HEK293 (cell line): ENCODE data around the gene GNB4.

Experiments used
- GLI2 ChIP-seq: fragments of 450-650 bp; formaldehyde crosslinking; IDR thresholded peaks from 2 replicates; pipeline ENCODE4; 2017; ENCODE audit warnings: missing biosample characterization, missing genetic modification characterization, low read depth, borderline replicate concordance
- HOXA7 ChIP-seq: sonication (generic); formaldehyde crosslinking; IDR thresholded peaks from 2 replicates; pipeline ENCODE4 v1.8.1; 2022; ENCODE audit warnings: missing genetic modification reagents, borderline replicate concordance
- MZF1 ChIP-seq: fragments of 450-650 bp; formaldehyde crosslinking; IDR thresholded peaks from 2 replicates; pipeline ENCODE4 v1.5.1; 2017; ENCODE audit warnings: missing biosample characterization, missing genetic modification characterization, borderline replicate concordance
- PRDM1 ChIP-seq: fragments of 450-650 bp; formaldehyde crosslinking; IDR thresholded peaks from 2 replicates; pipeline ENCODE4; 2016; ENCODE audit warnings: missing biosample characterization, missing genetic modification characterization
- SP3 ChIP-seq: fragments of 450-650 bp; formaldehyde crosslinking; IDR thresholded peaks from 2 replicates; pipeline ENCODE4 v1.5.1; 2016; ENCODE audit warnings: missing biosample characterization, missing genetic modification characterization
- ZFP3 ChIP-seq: fragments of 450-650 bp; formaldehyde crosslinking; IDR thresholded peaks from 2 replicates; pipeline ENCODE4 v1.5.1; 2016; ENCODE audit warnings: low read depth, missing biosample characterization, missing genetic modification characterization
- ZFP37 ChIP-seq: fragments of 450-650 bp; formaldehyde crosslinking; IDR thresholded peaks from 2 replicates; pipeline ENCODE4 v1.5.1; 2016; ENCODE audit warnings: missing biosample characterization, missing genetic modification characterization
- ZNF121 ChIP-seq: fragments of 450-650 bp; formaldehyde crosslinking; IDR thresholded peaks from 2 replicates; pipeline ENCODE4 v1.5.1; 2016; ENCODE audit warnings: missing biosample characterization, missing genetic modification characterization
- ZNF157 ChIP-seq: fragments of 450-650 bp; formaldehyde crosslinking; IDR thresholded peaks from 2 replicates; pipeline ENCODE4 v1.5.1; 2016; ENCODE audit warnings: missing biosample characterization, missing genetic modification characterization
- ZNF169 ChIP-seq: fragments of 450-650 bp; formaldehyde crosslinking; IDR thresholded peaks from 2 replicates; pipeline ENCODE4 v1.5.1; 2016; ENCODE audit warnings: missing biosample characterization, missing genetic modification characterization
- ZNF202 ChIP-seq: fragments of 450-650 bp; formaldehyde crosslinking; IDR thresholded peaks from 2 replicates; pipeline ENCODE4 v1.5.1; 2016; ENCODE audit warnings: missing biosample characterization, missing genetic modification characterization, borderline replicate concordance
- ZNF266 ChIP-seq: fragments of 450-650 bp; formaldehyde crosslinking; IDR thresholded peaks from 2 replicates; pipeline ENCODE4 v1.5.1; 2016; ENCODE audit warnings: missing biosample characterization, missing genetic modification characterization, low read depth
- ZNF302 ChIP-seq: fragments of 450-650 bp; formaldehyde crosslinking; IDR thresholded peaks from 2 replicates; pipeline ENCODE4 v1.5.1; 2016; ENCODE audit warnings: missing biosample characterization, missing genetic modification characterization, low read depth
- ZNF354C ChIP-seq: fragments of 450-650 bp; formaldehyde crosslinking; IDR thresholded peaks from 2 replicates; pipeline ENCODE4 v1.5.1; 2016; ENCODE audit warnings: missing biosample characterization, missing genetic modification characterization, low read depth, borderline replicate concordance
- ZNF473 ChIP-seq: fragments of 450-650 bp; formaldehyde crosslinking; IDR thresholded peaks from 2 replicates; pipeline ENCODE4 v1.5.1; 2017; ENCODE audit warnings: missing biosample characterization, missing genetic modification characterization
- ZNF510 ChIP-seq: fragments of 450-650 bp; formaldehyde crosslinking; IDR thresholded peaks from 2 replicates; pipeline ENCODE4 v1.5.1; 2018; ENCODE audit warnings: mild to moderate bottlenecking, missing genetic modification characterization, missing biosample characterization; ENCODE audit not compliant: insufficient replicate concordance
- ZNF544 ChIP-seq: fragments of 450-650 bp; formaldehyde crosslinking; IDR thresholded peaks from 2 replicates; pipeline ENCODE4 v1.5.0; 2017; ENCODE audit warnings: missing biosample characterization, missing genetic modification characterization
- ZNF548 ChIP-seq: fragments of 450-650 bp; formaldehyde crosslinking; IDR thresholded peaks from 2 replicates; pipeline ENCODE4 v1.5.1; 2016; ENCODE audit warnings: missing biosample characterization, missing genetic modification characterization
- ZNF654 ChIP-seq: fragments of 450-650 bp; formaldehyde crosslinking; IDR thresholded peaks from 2 replicates; pipeline ENCODE4 v1.5.1; 2016; ENCODE audit warnings: low read depth, missing biosample characterization, missing genetic modification characterization
- ZNF670 ChIP-seq: fragments of 450-650 bp; formaldehyde crosslinking; IDR thresholded peaks from 2 replicates; pipeline ENCODE4 v1.5.1; 2016; ENCODE audit warnings: missing biosample characterization, missing genetic modification characterization, low read depth
- ZNF707 ChIP-seq: fragments of 450-650 bp; formaldehyde crosslinking; IDR thresholded peaks from 2 replicates; pipeline ENCODE4 v1.5.1; 2016; ENCODE audit warnings: missing biosample characterization, missing genetic modification characterization
- ZNF837 ChIP-seq: fragments of 450-650 bp; formaldehyde crosslinking; IDR thresholded peaks from 2 replicates; pipeline ENCODE4 v1.5.1; 2016; ENCODE audit warnings: missing biosample characterization, missing genetic modification characterization
- TF ChIP-seq, protein P1 (sequence below): fragments of 450-650 bp; formaldehyde crosslinking; IDR thresholded peaks from 2 replicates; pipeline ENCODE4 v1.5.1; 2016; ENCODE audit warnings: missing biosample characterization, missing genetic modification characterization, borderline replicate concordance
- TF ChIP-seq, protein P2 (sequence below): fragments of 450-650 bp; IDR thresholded peaks from 2 replicates; pipeline ENCODE4 v1.5.1; 2018; ENCODE audit warnings: missing biosample characterization, mild to moderate bottlenecking, missing genetic modification characterization
- TF ChIP-seq, protein P3 (sequence below): fragments of 450-650 bp; formaldehyde crosslinking; IDR thresholded peaks from 2 replicates; pipeline ENCODE4 v1.5.1; 2016; ENCODE audit warnings: missing biosample characterization, missing genetic modification characterization
- TF ChIP-seq, protein P4 (sequence below): fragments of 450-650 bp; formaldehyde crosslinking; IDR thresholded peaks from 2 replicates; pipeline ENCODE4 v1.5.0; 2017; ENCODE audit warnings: missing biosample characterization, missing genetic modification characterization, borderline replicate concordance
- TF ChIP-seq, protein P5 (sequence below): fragments of 450-650 bp; formaldehyde crosslinking; optimal IDR thresholded peaks from 2 replicates; pipeline ENCODE3; 2016; ENCODE audit warnings: missing biosample characterization, mild to moderate bottlenecking, missing genetic modification characterization

GNB4 gene

DNA sequence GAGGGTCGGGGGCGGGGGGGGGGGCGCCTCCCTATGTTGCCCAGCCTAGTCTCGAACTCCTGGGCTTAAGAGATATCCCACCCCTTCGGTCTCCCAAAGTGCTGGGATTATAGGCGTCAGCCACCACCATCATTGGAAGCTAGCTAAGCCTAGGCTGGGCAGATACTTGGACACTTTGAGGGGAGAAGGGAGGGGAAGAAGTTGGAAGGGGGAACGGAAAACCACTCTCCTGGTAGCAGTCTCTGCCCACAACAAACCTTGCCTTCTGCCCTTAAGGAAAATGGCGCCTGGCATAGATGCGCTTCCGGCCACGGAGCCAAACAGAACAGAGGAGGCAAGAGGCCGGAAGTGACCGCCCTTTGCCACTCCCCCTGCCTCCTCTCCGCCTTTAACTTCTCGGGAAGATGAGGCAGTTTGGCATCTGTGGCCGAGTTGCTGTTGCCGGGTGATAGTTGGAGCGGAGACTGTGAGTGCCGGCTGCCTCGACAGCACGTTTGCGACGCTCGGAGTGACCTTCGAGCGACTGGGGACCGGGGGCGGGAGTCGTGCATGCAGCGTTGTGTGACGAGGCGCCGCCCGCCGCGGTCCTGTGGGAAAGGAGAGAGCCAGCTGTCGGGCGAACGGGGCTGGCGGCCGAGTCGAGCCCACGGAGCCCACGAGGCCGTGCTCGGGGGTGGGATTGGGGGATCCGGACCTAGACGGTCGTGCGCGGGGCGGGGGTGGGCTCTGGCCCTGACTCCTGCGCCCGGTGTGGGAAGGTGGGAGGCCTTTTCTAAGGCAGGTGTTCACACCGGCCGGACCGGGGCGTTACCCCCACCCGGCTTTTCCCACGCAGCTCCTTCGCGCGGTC is 103.7 kb downstream of the GNB4 start, which contains the start of gene MFN1 (continued):
- TF ChIP-seq ZNF157 (no peak), ZNF510 (no peak), ZNF266 (tag by site-specific recombination) (no peak), ZNF548 (tag by site-specific recombination) (no peak), ZNF473 (tag by site-specific recombination) (no peak), GLI2 (tag by site-specific recombination) (no peak), HOXA7 (no peak), ZNF302 (tag by site-specific recombination) (no peak), ZNF654 (tag by site-specific recombination) (no peak), ZNF707 (tag by site-specific recombination) (peak; percentile 84), ZFP37 (tag by site-specific recombination) (0 out of 2 replicates have a peak, but pooled peaks have one; percentile 12), MZF1 (tag by site-specific recombination) (no peak), ZNF202 (tag by site-specific recombination) (no peak), ZNF544 (tag by site-specific recombination) (no peak), PRDM1 (no peak), ZFP3 (tag by site-specific recombination) (no peak), ZNF169 (tag by site-specific recombination) (no peak), ZNF837 (tag by site-specific recombination) (no peak), ZNF354C (tag by site-specific recombination) (no peak), ZNF121 (tag by site-specific recombination) (0 out of 2 replicates have a peak, but pooled peaks have one; percentile 0), ZNF670 (no peak), SP3 (peak; percentile 76)
- TF ChIP-seq, protein P1, sequence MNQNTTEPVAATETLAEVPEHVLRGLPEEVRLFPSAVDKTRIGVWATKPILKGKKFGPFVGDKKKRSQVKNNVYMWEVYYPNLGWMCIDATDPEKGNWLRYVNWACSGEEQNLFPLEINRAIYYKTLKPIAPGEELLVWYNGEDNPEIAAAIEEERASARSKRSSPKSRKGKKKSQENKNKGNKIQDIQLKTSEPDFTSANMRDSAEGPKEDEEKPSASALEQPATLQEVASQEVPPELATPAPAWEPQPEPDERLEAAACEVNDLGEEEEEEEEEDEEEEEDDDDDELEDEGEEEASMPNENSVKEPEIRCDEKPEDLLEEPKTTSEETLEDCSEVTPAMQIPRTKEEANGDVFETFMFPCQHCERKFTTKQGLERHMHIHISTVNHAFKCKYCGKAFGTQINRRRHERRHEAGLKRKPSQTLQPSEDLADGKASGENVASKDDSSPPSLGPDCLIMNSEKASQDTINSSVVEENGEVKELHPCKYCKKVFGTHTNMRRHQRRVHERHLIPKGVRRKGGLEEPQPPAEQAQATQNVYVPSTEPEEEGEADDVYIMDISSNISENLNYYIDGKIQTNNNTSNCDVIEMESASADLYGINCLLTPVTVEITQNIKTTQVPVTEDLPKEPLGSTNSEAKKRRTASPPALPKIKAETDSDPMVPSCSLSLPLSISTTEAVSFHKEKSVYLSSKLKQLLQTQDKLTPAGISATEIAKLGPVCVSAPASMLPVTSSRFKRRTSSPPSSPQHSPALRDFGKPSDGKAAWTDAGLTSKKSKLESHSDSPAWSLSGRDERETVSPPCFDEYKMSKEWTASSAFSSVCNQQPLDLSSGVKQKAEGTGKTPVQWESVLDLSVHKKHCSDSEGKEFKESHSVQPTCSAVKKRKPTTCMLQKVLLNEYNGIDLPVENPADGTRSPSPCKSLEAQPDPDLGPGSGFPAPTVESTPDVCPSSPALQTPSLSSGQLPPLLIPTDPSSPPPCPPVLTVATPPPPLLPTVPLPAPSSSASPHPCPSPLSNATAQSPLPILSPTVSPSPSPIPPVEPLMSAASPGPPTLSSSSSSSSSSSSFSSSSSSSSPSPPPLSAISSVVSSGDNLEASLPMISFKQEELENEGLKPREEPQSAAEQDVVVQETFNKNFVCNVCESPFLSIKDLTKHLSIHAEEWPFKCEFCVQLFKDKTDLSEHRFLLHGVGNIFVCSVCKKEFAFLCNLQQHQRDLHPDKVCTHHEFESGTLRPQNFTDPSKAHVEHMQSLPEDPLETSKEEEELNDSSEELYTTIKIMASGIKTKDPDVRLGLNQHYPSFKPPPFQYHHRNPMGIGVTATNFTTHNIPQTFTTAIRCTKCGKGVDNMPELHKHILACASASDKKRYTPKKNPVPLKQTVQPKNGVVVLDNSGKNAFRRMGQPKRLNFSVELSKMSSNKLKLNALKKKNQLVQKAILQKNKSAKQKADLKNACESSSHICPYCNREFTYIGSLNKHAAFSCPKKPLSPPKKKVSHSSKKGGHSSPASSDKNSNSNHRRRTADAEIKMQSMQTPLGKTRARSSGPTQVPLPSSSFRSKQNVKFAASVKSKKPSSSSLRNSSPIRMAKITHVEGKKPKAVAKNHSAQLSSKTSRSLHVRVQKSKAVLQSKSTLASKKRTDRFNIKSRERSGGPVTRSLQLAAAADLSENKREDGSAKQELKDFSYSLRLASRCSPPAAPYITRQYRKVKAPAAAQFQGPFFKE (tag by site-specific recombination): no peak
- TF ChIP-seq, protein P2, sequence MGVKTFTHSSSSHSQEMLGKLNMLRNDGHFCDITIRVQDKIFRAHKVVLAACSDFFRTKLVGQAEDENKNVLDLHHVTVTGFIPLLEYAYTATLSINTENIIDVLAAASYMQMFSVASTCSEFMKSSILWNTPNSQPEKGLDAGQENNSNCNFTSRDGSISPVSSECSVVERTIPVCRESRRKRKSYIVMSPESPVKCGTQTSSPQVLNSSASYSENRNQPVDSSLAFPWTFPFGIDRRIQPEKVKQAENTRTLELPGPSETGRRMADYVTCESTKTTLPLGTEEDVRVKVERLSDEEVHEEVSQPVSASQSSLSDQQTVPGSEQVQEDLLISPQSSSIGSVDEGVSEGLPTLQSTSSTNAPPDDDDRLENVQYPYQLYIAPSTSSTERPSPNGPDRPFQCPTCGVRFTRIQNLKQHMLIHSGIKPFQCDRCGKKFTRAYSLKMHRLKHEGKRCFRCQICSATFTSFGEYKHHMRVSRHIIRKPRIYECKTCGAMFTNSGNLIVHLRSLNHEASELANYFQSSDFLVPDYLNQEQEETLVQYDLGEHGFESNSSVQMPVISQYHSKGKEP (tag by site-specific recombination): no peak
- TF ChIP-seq, protein P3, sequence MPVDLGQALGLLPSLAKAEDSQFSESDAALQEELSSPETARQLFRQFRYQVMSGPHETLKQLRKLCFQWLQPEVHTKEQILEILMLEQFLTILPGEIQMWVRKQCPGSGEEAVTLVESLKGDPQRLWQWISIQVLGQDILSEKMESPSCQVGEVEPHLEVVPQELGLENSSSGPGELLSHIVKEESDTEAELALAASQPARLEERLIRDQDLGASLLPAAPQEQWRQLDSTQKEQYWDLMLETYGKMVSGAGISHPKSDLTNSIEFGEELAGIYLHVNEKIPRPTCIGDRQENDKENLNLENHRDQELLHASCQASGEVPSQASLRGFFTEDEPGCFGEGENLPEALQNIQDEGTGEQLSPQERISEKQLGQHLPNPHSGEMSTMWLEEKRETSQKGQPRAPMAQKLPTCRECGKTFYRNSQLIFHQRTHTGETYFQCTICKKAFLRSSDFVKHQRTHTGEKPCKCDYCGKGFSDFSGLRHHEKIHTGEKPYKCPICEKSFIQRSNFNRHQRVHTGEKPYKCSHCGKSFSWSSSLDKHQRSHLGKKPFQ (tag by site-specific recombination): peak; percentile 93
- TF ChIP-seq, protein P4, sequence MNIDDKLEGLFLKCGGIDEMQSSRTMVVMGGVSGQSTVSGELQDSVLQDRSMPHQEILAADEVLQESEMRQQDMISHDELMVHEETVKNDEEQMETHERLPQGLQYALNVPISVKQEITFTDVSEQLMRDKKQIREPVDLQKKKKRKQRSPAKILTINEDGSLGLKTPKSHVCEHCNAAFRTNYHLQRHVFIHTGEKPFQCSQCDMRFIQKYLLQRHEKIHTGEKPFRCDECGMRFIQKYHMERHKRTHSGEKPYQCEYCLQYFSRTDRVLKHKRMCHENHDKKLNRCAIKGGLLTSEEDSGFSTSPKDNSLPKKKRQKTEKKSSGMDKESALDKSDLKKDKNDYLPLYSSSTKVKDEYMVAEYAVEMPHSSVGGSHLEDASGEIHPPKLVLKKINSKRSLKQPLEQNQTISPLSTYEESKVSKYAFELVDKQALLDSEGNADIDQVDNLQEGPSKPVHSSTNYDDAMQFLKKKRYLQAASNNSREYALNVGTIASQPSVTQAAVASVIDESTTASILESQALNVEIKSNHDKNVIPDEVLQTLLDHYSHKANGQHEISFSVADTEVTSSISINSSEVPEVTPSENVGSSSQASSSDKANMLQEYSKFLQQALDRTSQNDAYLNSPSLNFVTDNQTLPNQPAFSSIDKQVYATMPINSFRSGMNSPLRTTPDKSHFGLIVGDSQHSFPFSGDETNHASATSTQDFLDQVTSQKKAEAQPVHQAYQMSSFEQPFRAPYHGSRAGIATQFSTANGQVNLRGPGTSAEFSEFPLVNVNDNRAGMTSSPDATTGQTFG (tag by site-specific recombination): no peak
- TF ChIP-seq, protein P5, sequence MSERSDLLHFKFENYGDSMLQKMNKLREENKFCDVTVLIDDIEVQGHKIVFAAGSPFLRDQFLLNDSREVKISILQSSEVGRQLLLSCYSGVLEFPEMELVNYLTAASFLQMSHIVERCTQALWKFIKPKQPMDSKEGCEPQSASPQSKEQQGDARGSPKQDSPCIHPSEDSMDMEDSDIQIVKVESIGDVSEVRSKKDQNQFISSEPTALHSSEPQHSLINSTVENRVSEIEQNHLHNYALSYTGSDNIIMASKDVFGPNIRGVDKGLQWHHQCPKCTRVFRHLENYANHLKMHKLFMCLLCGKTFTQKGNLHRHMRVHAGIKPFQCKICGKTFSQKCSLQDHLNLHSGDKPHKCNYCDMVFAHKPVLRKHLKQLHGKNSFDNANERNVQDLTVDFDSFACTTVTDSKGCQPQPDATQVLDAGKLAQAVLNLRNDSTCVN (tag by site-specific recombination): peak; percentile 33
